Type B pancreatic cell (in vitro differentiated cells): ENCODE measurements around the gene PHACTR1. TPM values are rescaled to one million over a fixed set of nuclear protein-coding genes. Genes with fewer than 3 reads are reported as not detected.

Experiments used
- DNase-seq: peaks from one replicate; pipeline ENCODE4 v3.0.0; 2021; ENCODE audit warnings: mixed read lengths; ENCODE audit not compliant: unreplicated experiment; ENCODE audit errors: extremely low spot score
- H3K27ac Mint-ChIP-seq: 2 replicates; pipeline ENCODE4 v1.8.0; 2021; ENCODE audit warnings: mild to moderate bottlenecking, mixed read lengths
- H3K27me3 Mint-ChIP-seq: 2 replicates; pipeline ENCODE4 v1.8.0; 2021; ENCODE audit warnings: mixed read lengths
- H3K36me3 Mint-ChIP-seq: 2 replicates; pipeline ENCODE4 v1.8.0; 2021; ENCODE audit warnings: mixed read lengths
- H3K4me1 Mint-ChIP-seq: one replicate; pipeline ENCODE4 v1.8.0; 2021; ENCODE audit warnings: mixed read lengths; ENCODE audit not compliant: unreplicated experiment
- H3K4me3 Mint-ChIP-seq: 2 replicates; pipeline ENCODE4 v1.8.0; 2021; ENCODE audit warnings: mild to moderate bottlenecking, mixed read lengths
- H3K9me3 Mint-ChIP-seq: 2 replicates; pipeline ENCODE4 v1.8.0; 2021; ENCODE audit warnings: mixed read lengths
- CTCF ChIP-seq: fragments of 200-600 bp; sonication (generic); conservative IDR thresholded peaks from 2 replicates; pipeline ENCODE4 v1.5.0; 2021; ENCODE audit warnings: antibody characterized with exemption, mild to moderate bottlenecking
- total RNA-seq: library from RNA; stranded (reverse); gene quantifications from 2 replicates; pipeline ENCODE4 v1.2.1, GENCODE V29; 2021; ENCODE audit warnings: low replicate concordance

Gene PHACTR1
- total RNA-seq, 1 donor from 2014 or later: 12.3 TPM

GRCh38 chr6:13053006-13053461 lies 336.5 kb downstream of the PHACTR1 start:
- Mint-ChIP-seq H3K4me1 (no peaks in the 10 kb centered on the region), H3K27me3 (peaks cover 4% of the 10 kb centered on the region), H3K27ac (no peak overlapping the region), H3K36me3 (no peaks in the 10 kb centered on the region), H3K4me3 (no peak overlapping the region), H3K9me3 (no peaks in the 10 kb centered on the region)
- TF ChIP-seq CTCF: no peak
- no peak for DNase-seq

GRCh38 chr6:13058051-13058450 lies 341.5 kb downstream of the PHACTR1 start:
- Mint-ChIP-seq H3K27me3 (no peaks in the 10 kb centered on the region), H3K9me3 (no peaks in the 10 kb centered on the region), H3K27ac (no peak overlapping the region), H3K4me3 (no peak overlapping the region), H3K36me3 (no peaks in the 10 kb centered on the region), H3K4me1 (no peaks in the 10 kb centered on the region)
- TF ChIP-seq CTCF: no peak
- DNase-seq: no peak

- Mint-ChIP-seq H3K9me3 (no peaks in the 10 kb centered on the region), H3K4me1 (no peaks in the 10 kb centered on the region), H3K4me3 (no peak overlapping the region), H3K27me3 (no peaks in the 10 kb centered on the region), H3K27ac (no peak overlapping the region), H3K36me3 (no peaks in the 10 kb centered on the region)
- DNase-seq: no peak
- TF ChIP-seq CTCF: no peak
Measured at GRCh38 chr6:13059026-13059425, 342.5 kb downstream of the PHACTR1 start.

GRCh38 chr6:13063300-13063918 lies 346.8 kb downstream of the PHACTR1 start:
- H3K36me3 Mint-ChIP-seq: no peaks in the 10 kb centered on the region
- H3K9me3 Mint-ChIP-seq: no peaks in the 10 kb centered on the region
- H3K27ac Mint-ChIP-seq: no peak overlapping the region
- no peaks in the 10 kb centered on the region for H3K27me3 Mint-ChIP-seq
- H3K4me3 Mint-ChIP-seq: no peak overlapping the region
- no peak for TF ChIP-seq CTCF
- no peaks in the 10 kb centered on the region for H3K4me1 Mint-ChIP-seq
- no peak for DNase-seq

GRCh38 chr6:13065581-13065980 lies 349.0 kb downstream of the PHACTR1 start:
- Mint-ChIP-seq H3K27ac (no peak overlapping the region), H3K36me3 (no peaks in the 10 kb centered on the region), H3K4me3 (no peak overlapping the region), H3K4me1 (no peaks in the 10 kb centered on the region), H3K27me3 (no peaks in the 10 kb centered on the region), H3K9me3 (no peaks in the 10 kb centered on the region)
- no peak for TF ChIP-seq CTCF
- no peak for DNase-seq
